ENCODE data around the gene TMEM54.

The TMEM54 gene

GRCh38 chr1:32890516-32891240 is 10.5 kb downstream of the TMEM54 start:
- DNase-seq, result no peak
- TF ChIP-seq EZH2 (optimal IDR thresholded peaks at IDR 0.05; ENCODE audit: low read depth, low read length), result no peak
- TF ChIP-seq CTCF (IDR thresholded peaks at IDR 0.05; ENCODE audit: low read length), result no peak
- TF ChIP-seq EZH2phosphoT487 (IDR thresholded peaks at IDR 0.05; ENCODE audit: low read length), result no peak
- Histone ChIP-seq H3K4me2 (ENCODE audit: low read depth, low read length) (no peak overlapping the region), H3K9me3 (replicated peaks; ENCODE audit: insufficient read depth, low read length) (no peaks in the 10 kb centered on the region), H4K20me1 (ENCODE audit: insufficient read depth, low read length) (no peaks in the 10 kb centered on the region), H2AFZ (ENCODE audit: low read length) (no peak overlapping the region), H3K4me3 (ENCODE audit: low read length) (no peak overlapping the region), H3K27me3 (replicated peaks; ENCODE audit: insufficient read depth, low read length) (peaks cover 72% of the 10 kb centered on the region), H3K9me2 (replicated peaks; ENCODE audit: insufficient read depth, low read length) (no peaks in the 10 kb centered on the region), H3K4me1 (ENCODE audit: low read length) (no peaks in the 10 kb centered on the region), H3K36me3 (replicated peaks; ENCODE audit: insufficient read depth, low read length) (no peaks in the 10 kb centered on the region), H3K27ac (ENCODE audit: low read length) (no peak overlapping the region), H3K79me2 (ENCODE audit: low read length) (no peaks in the 10 kb centered on the region), H3K9ac (ENCODE audit: low read length) (no peak overlapping the region), H3F3A (ENCODE audit: insufficient read depth, low read length) (no peaks in the 10 kb centered on the region)

- Histone ChIP-seq H3K79me2 (ENCODE audit: low read length) (no peaks in the 10 kb centered on the region), H2AFZ (ENCODE audit: low read length) (no peak overlapping the region), H4K20me1 (ENCODE audit: insufficient read depth, low read length) (no peaks in the 10 kb centered on the region), H3K9ac (ENCODE audit: low read length) (no peak overlapping the region), H3K36me3 (replicated peaks; ENCODE audit: insufficient read depth, low read length) (no peaks in the 10 kb centered on the region), H3K27ac (ENCODE audit: low read length) (no peak overlapping the region), H3K9me3 (replicated peaks; ENCODE audit: insufficient read depth, low read length) (no peaks in the 10 kb centered on the region), H3K9me2 (replicated peaks; ENCODE audit: insufficient read depth, low read length) (no peaks in the 10 kb centered on the region), H3K27me3 (replicated peaks; ENCODE audit: insufficient read depth, low read length) (peaks cover 81% of the 10 kb centered on the region), H3K4me3 (ENCODE audit: low read length) (no peak overlapping the region), H3K4me1 (ENCODE audit: low read length) (no peaks in the 10 kb centered on the region), H3F3A (ENCODE audit: insufficient read depth, low read length) (no peaks in the 10 kb centered on the region), H3K4me2 (ENCODE audit: low read depth, low read length) (no peak overlapping the region)
- TF ChIP-seq CTCF (IDR thresholded peaks at IDR 0.05; ENCODE audit: low read length) (no peak), EZH2 (optimal IDR thresholded peaks at IDR 0.05; ENCODE audit: low read depth, low read length) (no peak), EZH2phosphoT487 (IDR thresholded peaks at IDR 0.05; ENCODE audit: low read length) (no peak)
- no peak for DNase-seq
These were observed 11.4 kb downstream of the TMEM54 start for GRCh38 chr1:32889731-32890278.

GRCh38 chr1:32888677-32889420 is 12.3 kb downstream of the TMEM54 start:
- no peaks in the 10 kb centered on the region for H3K9me3 ChIP-seq (replicated peaks; ENCODE audit: insufficient read depth, low read length)
- H3K79me2 ChIP-seq (ENCODE audit: low read length), result no peaks in the 10 kb centered on the region
- H3F3A ChIP-seq (ENCODE audit: insufficient read depth, low read length), result no peaks in the 10 kb centered on the region
- H3K4me2 ChIP-seq (ENCODE audit: low read depth, low read length), result no peak overlapping the region
- TF ChIP-seq EZH2phosphoT487 (IDR thresholded peaks at IDR 0.05; ENCODE audit: low read length), result no peak
- TF ChIP-seq EZH2 (optimal IDR thresholded peaks at IDR 0.05; ENCODE audit: low read depth, low read length), result no peak
- TF ChIP-seq CTCF (IDR thresholded peaks at IDR 0.05; ENCODE audit: low read length), result no peak
- H4K20me1 ChIP-seq (ENCODE audit: insufficient read depth, low read length), result no peaks in the 10 kb centered on the region
- DNase-seq, result no peak
- no peaks in the 10 kb centered on the region for H3K36me3 ChIP-seq (replicated peaks; ENCODE audit: insufficient read depth, low read length)
- no peak overlapping the region for H3K9ac ChIP-seq (ENCODE audit: low read length)
- no peaks in the 10 kb centered on the region for H3K9me2 ChIP-seq (replicated peaks; ENCODE audit: insufficient read depth, low read length)
- no peak overlapping the region for H2AFZ ChIP-seq (ENCODE audit: low read length)
- no peaks in the 10 kb centered on the region for H3K4me1 ChIP-seq (ENCODE audit: low read length)
- H3K27ac ChIP-seq (ENCODE audit: low read length), result no peak overlapping the region
- no peak overlapping the region for H3K4me3 ChIP-seq (ENCODE audit: low read length)
- peaks cover 88% of the 10 kb centered on the region for H3K27me3 ChIP-seq (replicated peaks; ENCODE audit: insufficient read depth, low read length)

Data from MM.1S (cell line).